Fibroblast of mammary gland (primary cell): ENCODE measurements around the gene DSCAML1.

Source experiments
- DNase-seq: peaks from one replicate; pipeline ENCODE4 v3.0.0-alpha.2; 2010; ENCODE audit warnings: low read depth
- H3K4me3 ChIP-seq: 2 replicates; pipeline ENCODE4 v1.5.1; 2011; ENCODE audit warnings: low read depth, mild to moderate bottlenecking, low read length, moderate library complexity; ENCODE audit not compliant: control insufficient read depth
- TF ChIP-seq, protein P1 (sequence below): conservative IDR thresholded peaks from 2 replicates; pipeline ENCODE4 v1.5.1; 2011; ENCODE audit warnings: low read depth, low read length, inconsistent platforms; ENCODE audit not compliant: control insufficient read depth, insufficient read depth

Gene DSCAML1

DNA sequence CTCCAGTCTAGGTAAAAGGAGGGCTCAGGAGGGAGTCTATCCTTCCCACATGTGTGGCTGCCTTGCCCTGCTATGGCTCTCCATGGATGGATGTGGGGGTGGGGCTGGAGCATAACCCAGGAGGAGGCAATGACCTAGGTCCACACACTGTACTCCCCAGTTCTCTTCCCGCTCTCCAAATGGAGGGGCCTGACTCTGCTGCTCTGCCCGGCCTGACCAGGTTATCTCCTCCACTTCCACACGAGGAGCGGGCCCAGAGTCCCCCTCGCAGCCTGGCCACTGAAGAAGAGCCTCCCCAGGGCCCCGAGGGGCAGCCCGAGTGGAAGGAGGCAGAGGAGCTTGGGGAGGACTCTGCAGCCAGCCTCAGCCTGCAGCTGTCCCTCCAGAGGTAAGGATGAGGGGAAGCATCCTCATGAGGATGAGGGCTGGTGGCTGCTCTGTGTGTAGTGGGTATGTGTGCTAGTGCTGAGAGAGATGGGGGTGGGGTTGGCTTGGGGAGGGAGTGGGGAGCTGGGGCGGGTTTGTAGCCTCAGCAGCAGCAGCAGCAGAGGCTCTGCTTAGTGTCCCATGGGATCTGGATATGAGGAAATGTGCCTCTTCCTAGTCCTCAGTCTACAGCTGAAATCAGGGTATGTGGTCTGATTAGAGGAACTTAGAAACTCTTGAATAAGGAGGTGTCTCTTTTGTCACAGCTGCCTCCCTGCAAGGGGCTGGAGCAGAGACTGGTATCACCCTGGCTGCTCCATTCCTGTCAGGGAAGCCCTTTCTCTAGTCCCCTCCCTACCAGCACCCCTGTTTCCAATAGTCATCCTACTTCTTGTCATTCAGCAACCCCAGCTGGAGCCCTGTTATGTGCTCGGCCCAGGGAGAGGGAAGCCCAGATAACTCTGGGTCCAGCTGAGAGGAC, 415.3 kb downstream of the DSCAML1 start:
- peak; percentile 2 for DNase-seq
- no peak overlapping the region for H3K4me3 ChIP-seq
- TF ChIP-seq, protein P1, sequence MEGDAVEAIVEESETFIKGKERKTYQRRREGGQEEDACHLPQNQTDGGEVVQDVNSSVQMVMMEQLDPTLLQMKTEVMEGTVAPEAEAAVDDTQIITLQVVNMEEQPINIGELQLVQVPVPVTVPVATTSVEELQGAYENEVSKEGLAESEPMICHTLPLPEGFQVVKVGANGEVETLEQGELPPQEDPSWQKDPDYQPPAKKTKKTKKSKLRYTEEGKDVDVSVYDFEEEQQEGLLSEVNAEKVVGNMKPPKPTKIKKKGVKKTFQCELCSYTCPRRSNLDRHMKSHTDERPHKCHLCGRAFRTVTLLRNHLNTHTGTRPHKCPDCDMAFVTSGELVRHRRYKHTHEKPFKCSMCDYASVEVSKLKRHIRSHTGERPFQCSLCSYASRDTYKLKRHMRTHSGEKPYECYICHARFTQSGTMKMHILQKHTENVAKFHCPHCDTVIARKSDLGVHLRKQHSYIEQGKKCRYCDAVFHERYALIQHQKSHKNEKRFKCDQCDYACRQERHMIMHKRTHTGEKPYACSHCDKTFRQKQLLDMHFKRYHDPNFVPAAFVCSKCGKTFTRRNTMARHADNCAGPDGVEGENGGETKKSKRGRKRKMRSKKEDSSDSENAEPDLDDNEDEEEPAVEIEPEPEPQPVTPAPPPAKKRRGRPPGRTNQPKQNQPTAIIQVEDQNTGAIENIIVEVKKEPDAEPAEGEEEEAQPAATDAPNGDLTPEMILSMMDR, result no peak

DNA sequence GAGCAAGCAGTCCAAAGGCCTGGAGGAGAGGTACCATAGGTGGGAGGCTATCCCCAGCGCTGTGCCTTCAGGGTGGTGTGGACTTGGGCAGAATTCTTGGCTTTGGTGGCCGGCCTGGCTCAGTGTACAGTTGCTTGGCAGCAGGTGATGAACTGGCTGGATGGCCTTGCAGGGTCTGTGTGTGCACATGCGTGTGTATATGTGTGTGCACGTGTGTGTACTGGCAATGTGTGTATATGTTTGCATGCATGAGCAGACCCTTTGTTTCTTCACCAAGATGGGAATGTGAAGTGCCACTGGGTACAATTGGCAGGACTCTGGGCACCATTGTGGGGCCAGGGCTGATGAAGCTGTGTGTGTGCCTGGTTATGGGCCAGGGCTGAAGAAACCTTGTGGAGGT, 416.3 kb downstream of the DSCAML1 start:
- DNase-seq, result no peak
- TF ChIP-seq, protein P1, result no peak
- H3K4me3 ChIP-seq, result no peak overlapping the region

DNA sequence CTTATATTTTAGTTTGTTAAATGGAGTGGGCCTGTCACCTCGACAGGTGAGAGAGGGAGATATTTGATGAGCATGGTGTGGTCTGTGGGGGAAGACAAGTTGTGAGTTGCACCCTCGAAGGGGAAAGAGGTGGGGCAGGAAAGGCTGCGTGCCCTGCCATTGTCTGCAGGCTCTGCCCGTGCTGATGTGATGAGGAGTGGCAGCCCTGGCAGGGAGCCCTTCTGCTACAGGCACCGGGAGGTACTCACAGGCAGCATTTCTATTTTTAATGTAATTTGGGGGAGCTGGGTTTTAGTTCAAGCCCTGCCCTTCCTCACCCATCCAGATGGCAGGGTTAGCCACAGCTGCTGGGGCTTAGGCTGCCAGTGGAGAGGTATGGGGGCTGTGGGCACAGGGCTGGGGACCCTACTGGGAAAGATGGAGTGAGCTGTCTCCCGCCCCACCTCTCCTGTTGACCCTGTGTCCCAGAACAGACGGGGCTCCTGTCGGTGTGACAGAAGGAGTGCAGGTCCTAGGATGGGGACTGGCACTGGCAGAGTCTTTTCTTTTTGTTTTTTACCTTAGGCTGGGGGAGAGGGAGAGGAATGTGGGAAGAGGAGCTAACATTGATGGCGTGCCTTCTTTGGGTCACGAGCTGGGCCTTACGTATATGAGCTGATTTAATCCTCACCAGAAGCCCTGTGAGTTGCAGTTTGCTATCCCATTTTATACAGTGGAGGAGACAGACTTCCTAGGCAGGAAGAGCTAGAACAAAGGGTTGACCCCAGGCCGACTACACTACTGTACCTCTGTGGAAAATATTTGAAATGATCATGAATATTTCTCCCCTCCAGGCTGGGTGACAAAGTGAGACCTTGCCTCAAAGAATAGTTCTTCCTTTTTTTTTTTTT, 417.8 kb downstream of the DSCAML1 start:
- no peak overlapping the region for H3K4me3 ChIP-seq
- TF ChIP-seq, protein P1, result no peak
- DNase-seq, result no peak
